Activated naive CD4-positive, alpha-beta T cell treated with anti-CD3 and anti-CD28 coated beads for 36 hours (primary cell): ENCODE measurements around the gene CDK6. TPM values are rescaled to one million over a fixed set of nuclear protein-coding genes. Genes with fewer than 3 reads are reported as not detected.
"Not testable (repeated sequence)": the region's sequence is repeated elsewhere in the genome, so short reads cannot be mapped to it uniquely, and the experiment has no call there.

ENCODE experiments used
- CTCF ChIA-PET: fragments of 350-600 bp; sonication (Branson Sonifier 250); formaldehyde crosslinking; loops from one replicate; lab custom pipeline; 2021; ENCODE audit warnings: antibody characterized with exemption; lab: Charles Lee
- DNase-seq: peaks from one replicate; pipeline ENCODE4 v3.0.0-alpha.2; 2020
- H3K27ac Mint-ChIP-seq: one replicate; pipeline ENCODE4 v1.8.0; 2021; ENCODE audit warnings: mild to moderate bottlenecking, mixed read lengths
- H3K27me3 Mint-ChIP-seq: one replicate; pipeline ENCODE4 v1.8.0; 2021; ENCODE audit warnings: low read depth, mixed read lengths
- H3K36me3 Mint-ChIP-seq: one replicate; pipeline ENCODE4 v1.8.0; 2021; ENCODE audit warnings: low read depth, mixed read lengths
- H3K4me1 Mint-ChIP-seq: one replicate; pipeline ENCODE4 v1.8.0; 2021; ENCODE audit warnings: low read depth, mixed read lengths
- H3K4me3 Mint-ChIP-seq: one replicate; pipeline ENCODE4 v1.8.0; 2021; ENCODE audit warnings: mild to moderate bottlenecking, moderate library complexity, mixed read lengths
- H3K9me3 Mint-ChIP-seq: one replicate; pipeline ENCODE4 v1.8.0; 2021; ENCODE audit warnings: mixed read lengths
- intact Hi-C: fragments of 100-400 bp; cut with micrococcal nuclease; formaldehyde crosslinking; loops from one replicate; pipeline ENCODE4 v1.15.1; 2023
- total RNA-seq, 2 experiments: library from RNA; stranded (reverse); gene quantifications; one replicate each; pipeline ENCODE4 v1.2.3, GENCODE V29; 2021

CDK6 gene
- total RNA-seq, 2 experiments from 2014 or later = 99.4 to 101 TPM

GRCh38 chr7:92615861-92616260 is 220.5 kb downstream of the CDK6 start:
- CTCF ChIA-PET = no interaction called here
- peaks cover 15% of the 10 kb centered on the region for H3K4me1 Mint-ChIP-seq
- intact Hi-C loops = no loop called here
- no peak overlapping the region for H3K27ac Mint-ChIP-seq
- H3K4me3 Mint-ChIP-seq = no peak overlapping the region
- H3K36me3 Mint-ChIP-seq = peaks cover 36% of the 10 kb centered on the region
- no peak for DNase-seq
- H3K27me3 Mint-ChIP-seq = no peaks in the 10 kb centered on the region
- H3K9me3 Mint-ChIP-seq = no peaks in the 10 kb centered on the region

- Mint-ChIP-seq H3K4me1 (peaks cover 23% of the 10 kb centered on the region), H3K9me3 (no peaks in the 10 kb centered on the region), H3K27ac (no peak overlapping the region), H3K4me3 (no peak overlapping the region), H3K27me3 (no peaks in the 10 kb centered on the region), H3K36me3 (peaks cover 36% of the 10 kb centered on the region)
- intact Hi-C loops = no loop called here
- no peak for DNase-seq
- CTCF ChIA-PET = interaction anchor here (0.6 to 1.0 kb wide), 2 partner anchors 35 to 40 kb away, joined by 3 read pairs; no protein-coding TSS in a partner anchor
Observed at GRCh38 chr7:92614660-92615174, 221.7 kb downstream of the CDK6 start.

- CTCF ChIA-PET = interaction anchor here (1.5 to 2.2 kb wide), 2 partner anchors 8 to 442 kb away, joined by 3 to 9 read pairs; no protein-coding TSS in a partner anchor
- Mint-ChIP-seq H3K27me3 (no peaks in the 10 kb centered on the region), H3K9me3 (no peaks in the 10 kb centered on the region), H3K36me3 (peaks cover 33% of the 10 kb centered on the region), H3K4me3 (no peak overlapping the region), H3K4me1 (peaks cover 23% of the 10 kb centered on the region), H3K27ac (no peak overlapping the region)
- intact Hi-C loops = no loop called here
- DNase-seq = no peak
Observed at GRCh38 chr7:92613720-92614119, 222.7 kb downstream of the CDK6 start.

- no peak for DNase-seq
- Mint-ChIP-seq H3K4me3 (no peak overlapping the region), H3K27ac (peak overlapping the region; percentile 58), H3K9me3 (no peaks in the 10 kb centered on the region), H3K4me1 (peaks cover 23% of the 10 kb centered on the region), H3K36me3 (peaks cover 31% of the 10 kb centered on the region), H3K27me3 (no peaks in the 10 kb centered on the region)
- CTCF ChIA-PET = interaction anchor here (1.5 to 2.2 kb wide), 2 partner anchors 9 to 443 kb away, joined by 3 to 9 read pairs; no protein-coding TSS in a partner anchor
- intact Hi-C loops = no loop called here
Observed at GRCh38 chr7:92613214-92613613, 223.2 kb downstream of the CDK6 start.

GRCh38 chr7:92612501-92612900 is 223.9 kb downstream of the CDK6 start:
- Mint-ChIP-seq H3K4me1 (peaks cover 23% of the 10 kb centered on the region), H3K9me3 (no peaks in the 10 kb centered on the region), H3K27me3 (no peaks in the 10 kb centered on the region), H3K27ac (no peak overlapping the region), H3K36me3 (peaks cover 25% of the 10 kb centered on the region), H3K4me3 (no peak overlapping the region)
- CTCF ChIA-PET = interaction anchor here (0.8 to 2.2 kb wide), 5 partner anchors 9 to 444 kb away, joined by 3 to 9 read pairs (median 4); partner anchors contain the start of genes PEX1 and RBM48
- intact Hi-C loops = no loop called here
- no peak for DNase-seq

- Mint-ChIP-seq H3K9me3 (no peaks in the 10 kb centered on the region), H3K36me3 (peaks cover 24% of the 10 kb centered on the region), H3K4me1 (peaks cover 23% of the 10 kb centered on the region), H3K27ac (peak overlapping the region; percentile 1), H3K4me3 (no peak overlapping the region), H3K27me3 (no peaks in the 10 kb centered on the region)
- intact Hi-C loops = loop anchor here (2.0 kb wide), 1 partner anchor 21 kb away; the partner anchor contains the start of gene FAM133B
- CTCF ChIA-PET = interaction anchor here (0.8 to 2.2 kb wide), 6 partner anchors 10 to 340 kb away, joined by 3 to 9 read pairs (median 4); partner anchors contain the start of genes PEX1 and RBM48
- DNase-seq = no peak
Observed at GRCh38 chr7:92611735-92612134, 224.6 kb downstream of the CDK6 start.

- intact Hi-C loops = loop anchor here (1.0 to 2.0 kb wide), 2 partner anchors 19 to 82 kb away; partner anchors contain the start of genes FAM133B, PEX1 and RBM48
- Mint-ChIP-seq H3K4me3 (no peak overlapping the region), H3K27ac (no peak overlapping the region), H3K36me3 (peaks cover 22% of the 10 kb centered on the region), H3K27me3 (no peaks in the 10 kb centered on the region), H3K4me1 (peaks cover 23% of the 10 kb centered on the region), H3K9me3 (no peaks in the 10 kb centered on the region)
- no peak for DNase-seq
- CTCF ChIA-PET = interaction anchor here (0.6 to 1.9 kb wide), 12 partner anchors 10 to 434 kb away, joined by 3 to 10 read pairs (median 4); partner anchors contain the start of genes PEX1 and RBM48
Observed at GRCh38 chr7:92609921-92610518, 226.4 kb downstream of the CDK6 start.

- Mint-ChIP-seq H3K4me1 (peaks cover 21% of the 10 kb centered on the region), H3K9me3 (no peaks in the 10 kb centered on the region), H3K27me3 (no peaks in the 10 kb centered on the region), H3K4me3 (no peak overlapping the region), H3K36me3 (peaks cover 13% of the 10 kb centered on the region), H3K27ac (no peak overlapping the region)
- DNase-seq = no peak
- intact Hi-C loops = no loop called here
- CTCF ChIA-PET = interaction anchor here (0.6 to 1.0 kb wide), 3 partner anchors 7 to 223 kb away, joined by 3 to 4 read pairs (median 3); partner anchors contain the start of gene FAM133B
Observed at GRCh38 chr7:92608380-92609322, 227.7 kb downstream of the CDK6 start.

- H3K27me3 Mint-ChIP-seq = no peaks in the 10 kb centered on the region
- DNase-seq = no peak
- H3K27ac Mint-ChIP-seq = no peak overlapping the region
- no peak overlapping the region for H3K4me3 Mint-ChIP-seq
- CTCF ChIA-PET = interaction anchor here (0.6 to 1.0 kb wide), 3 partner anchors 9 to 538 kb away, joined by 3 read pairs; no protein-coding TSS in a partner anchor
- H3K36me3 Mint-ChIP-seq = peaks cover 6% of the 10 kb centered on the region
- peaks cover 8% of the 10 kb centered on the region for H3K4me1 Mint-ChIP-seq
- H3K9me3 Mint-ChIP-seq = no peaks in the 10 kb centered on the region
- intact Hi-C loops = no loop called here
Observed at GRCh38 chr7:92606985-92607384, 229.4 kb downstream of the CDK6 start.

GRCh38 chr7:92604517-92604916 is 231.9 kb downstream of the CDK6 start:
- H3K4me3 Mint-ChIP-seq, intact Hi-C loops, H3K36me3 Mint-ChIP-seq, H3K27ac Mint-ChIP-seq, H3K27me3 Mint-ChIP-seq, DNase-seq, H3K4me1 Mint-ChIP-seq, H3K9me3 Mint-ChIP-seq: not testable (repeated sequence)
- CTCF ChIA-PET = interaction anchor here (1.0 to 1.3 kb wide), 3 partner anchors 13 to 163 kb away, joined by 3 read pairs; no protein-coding TSS in a partner anchor

GRCh38 chr7:92603089-92603445 is 233.3 kb downstream of the CDK6 start:
- H3K9me3 Mint-ChIP-seq = no peaks in the 10 kb centered on the region
- no peaks in the 10 kb centered on the region for H3K4me1 Mint-ChIP-seq
- intact Hi-C loops = no loop called here
- no peak overlapping the region for H3K27ac Mint-ChIP-seq
- peaks cover 5% of the 10 kb centered on the region for H3K36me3 Mint-ChIP-seq
- no peak overlapping the region for H3K4me3 Mint-ChIP-seq
- CTCF ChIA-PET = interaction anchor here (1.0 to 1.4 kb wide), 4 partner anchors 8 to 74 kb away, joined by 3 to 5 read pairs (median 4); partner anchors contain the start of gene RBM48
- no peaks in the 10 kb centered on the region for H3K27me3 Mint-ChIP-seq
- no peak for DNase-seq
